Measurements from ENCODE around the gene CCIN. TPM values are rescaled to one million over a fixed set of nuclear protein-coding genes. Genes with fewer than 3 reads are reported as not detected.

Gene CCIN
- total and polyA plus RNA-seq, 2 of the 13 experiments (the other 11 are each of a cell fraction or from before 2014, with no cell fraction given): not detected

DNA sequence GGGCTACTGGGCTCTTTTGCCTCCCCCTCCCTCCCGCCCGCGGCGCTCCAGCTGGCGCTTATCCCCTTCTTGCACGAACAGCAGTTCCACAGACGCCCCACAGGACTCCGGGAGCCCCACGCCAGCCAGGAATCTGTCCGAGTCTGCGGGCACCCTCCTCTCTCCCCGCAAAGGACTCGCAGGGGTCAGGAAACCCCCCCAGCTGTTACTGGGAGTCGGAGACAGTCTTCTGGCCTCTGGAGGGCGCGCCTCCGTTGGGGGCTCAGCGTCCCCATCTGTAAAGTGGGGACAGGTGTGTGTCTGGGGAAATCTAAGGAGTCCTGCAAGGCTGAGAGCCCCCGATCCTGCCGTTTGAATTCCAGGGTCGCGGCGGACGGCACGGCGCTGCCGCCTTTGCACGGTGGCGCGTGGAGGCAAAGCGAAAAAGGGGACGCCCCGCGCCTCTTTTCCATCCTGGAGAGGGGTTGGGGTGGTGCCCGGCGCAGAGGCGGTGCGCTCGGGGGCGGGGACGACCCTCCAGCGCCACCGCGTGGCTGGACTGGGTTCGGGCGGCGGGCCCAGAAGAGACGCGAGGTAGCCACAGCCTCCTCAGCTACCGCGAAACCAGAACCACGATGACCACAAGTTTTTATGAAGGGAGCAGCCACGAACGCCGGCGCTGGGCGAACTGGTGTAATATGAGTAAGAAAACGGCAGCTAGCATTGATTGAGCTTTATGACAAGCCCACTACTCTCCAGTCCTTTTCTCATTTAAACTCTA lies 2.8 kb upstream of the CCIN start (continued):
- TF ChIP-seq, protein P1, sequence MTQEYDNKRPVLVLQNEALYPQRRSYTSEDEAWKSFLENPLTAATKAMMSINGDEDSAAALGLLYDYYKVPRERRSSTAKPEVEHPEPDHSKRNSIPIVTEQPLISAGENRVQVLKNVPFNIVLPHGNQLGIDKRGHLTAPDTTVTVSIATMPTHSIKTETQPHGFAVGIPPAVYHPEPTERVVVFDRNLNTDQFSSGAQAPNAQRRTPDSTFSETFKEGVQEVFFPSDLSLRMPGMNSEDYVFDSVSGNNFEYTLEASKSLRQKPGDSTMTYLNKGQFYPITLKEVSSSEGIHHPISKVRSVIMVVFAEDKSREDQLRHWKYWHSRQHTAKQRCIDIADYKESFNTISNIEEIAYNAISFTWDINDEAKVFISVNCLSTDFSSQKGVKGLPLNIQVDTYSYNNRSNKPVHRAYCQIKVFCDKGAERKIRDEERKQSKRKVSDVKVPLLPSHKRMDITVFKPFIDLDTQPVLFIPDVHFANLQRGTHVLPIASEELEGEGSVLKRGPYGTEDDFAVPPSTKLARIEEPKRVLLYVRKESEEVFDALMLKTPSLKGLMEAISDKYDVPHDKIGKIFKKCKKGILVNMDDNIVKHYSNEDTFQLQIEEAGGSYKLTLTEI (CRISPR knock-in tag; conservative IDR thresholded peaks at IDR 0.05): no peak
- no peak for TF ChIP-seq ZNF234 (CRISPR knock-in tag; conservative IDR thresholded peaks at IDR 0.05)
- 0 out of 2 replicates have a peak, but pooled peaks have one; percentile 35 for TF ChIP-seq HOXA3 (CRISPR knock-in tag; IDR thresholded peaks at IDR 0.05)
- no peak for TF ChIP-seq ZNF136 (CRISPR knock-in tag; IDR thresholded peaks at IDR 0.05; ENCODE audit: low read depth)
- TF ChIP-seq, protein P2, sequence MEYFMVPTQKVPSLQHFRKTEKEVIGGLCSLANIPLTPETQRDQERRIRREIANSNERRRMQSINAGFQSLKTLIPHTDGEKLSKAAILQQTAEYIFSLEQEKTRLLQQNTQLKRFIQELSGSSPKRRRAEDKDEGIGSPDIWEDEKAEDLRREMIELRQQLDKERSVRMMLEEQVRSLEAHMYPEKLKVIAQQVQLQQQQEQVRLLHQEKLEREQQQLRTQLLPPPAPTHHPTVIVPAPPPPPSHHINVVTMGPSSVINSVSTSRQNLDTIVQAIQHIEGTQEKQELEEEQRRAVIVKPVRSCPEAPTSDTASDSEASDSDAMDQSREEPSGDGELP (IDR thresholded peaks at IDR 0.05; ENCODE audit: borderline replicate concordance, low read depth): no peak
- TF ChIP-seq ZNF30 (CRISPR knock-in tag; IDR thresholded peaks at IDR 0.05): no peak
- no peak for TF ChIP-seq ZNF839 (CRISPR knock-in tag; IDR thresholded peaks at IDR 0.05; ENCODE audit: borderline replicate concordance)
- 0 out of 2 replicates have a peak, but pooled peaks have one; percentile 46 for TF ChIP-seq HDAC1 (CRISPR knock-in tag; IDR thresholded peaks at IDR 0.05)
- TF ChIP-seq ARHGAP35 (CRISPR knock-in tag; IDR thresholded peaks at IDR 0.05; ENCODE audit: borderline replicate concordance): no peak
- TF ChIP-seq GATAD1 (CRISPR knock-in tag; IDR thresholded peaks at IDR 0.05): no peak; the same call in 1 of the 2 replicates
- no peak for TF ChIP-seq ZC3H13 (CRISPR knock-in tag; IDR thresholded peaks at IDR 0.05)
- TF ChIP-seq, protein P3, sequence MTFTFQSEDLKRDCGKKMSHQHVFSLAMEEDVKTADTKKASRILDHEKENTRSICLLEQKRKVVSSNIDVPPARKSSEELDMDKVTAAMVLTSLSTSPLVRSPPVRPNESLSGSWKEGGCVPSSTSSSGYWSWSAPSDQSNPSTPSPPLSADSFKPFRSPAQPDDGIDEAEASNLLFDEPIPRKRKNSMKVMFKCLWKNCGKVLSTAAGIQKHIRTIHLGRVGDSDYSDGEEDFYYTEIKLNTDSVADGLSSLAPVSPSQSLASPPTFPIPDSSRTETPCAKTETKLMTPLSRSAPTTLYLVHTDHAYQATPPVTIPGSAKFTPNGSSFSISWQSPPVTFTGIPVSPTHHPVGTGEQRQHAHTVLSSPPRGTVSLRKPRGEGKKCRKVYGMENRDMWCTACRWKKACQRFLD (CRISPR knock-in tag; IDR thresholded peaks at IDR 0.05; ENCODE audit: borderline replicate concordance): no peak
- TF ChIP-seq, protein P4, sequence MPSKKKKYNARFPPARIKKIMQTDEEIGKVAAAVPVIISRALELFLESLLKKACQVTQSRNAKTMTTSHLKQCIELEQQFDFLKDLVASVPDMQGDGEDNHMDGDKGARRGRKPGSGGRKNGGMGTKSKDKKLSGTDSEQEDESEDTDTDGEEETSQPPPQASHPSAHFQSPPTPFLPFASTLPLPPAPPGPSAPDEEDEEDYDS (CRISPR knock-in tag; IDR thresholded peaks at IDR 0.05): no peak
- 0 out of 2 replicates have a peak, but pooled peaks have one; percentile 31 for TF ChIP-seq HIVEP1 (CRISPR knock-in tag; IDR thresholded peaks at IDR 0.05)
- TF ChIP-seq ZNF788 (CRISPR knock-in tag; IDR thresholded peaks at IDR 0.05; ENCODE audit: borderline replicate concordance): no peak; the same call in 1 of the 2 replicates
- TF ChIP-seq, protein P5, sequence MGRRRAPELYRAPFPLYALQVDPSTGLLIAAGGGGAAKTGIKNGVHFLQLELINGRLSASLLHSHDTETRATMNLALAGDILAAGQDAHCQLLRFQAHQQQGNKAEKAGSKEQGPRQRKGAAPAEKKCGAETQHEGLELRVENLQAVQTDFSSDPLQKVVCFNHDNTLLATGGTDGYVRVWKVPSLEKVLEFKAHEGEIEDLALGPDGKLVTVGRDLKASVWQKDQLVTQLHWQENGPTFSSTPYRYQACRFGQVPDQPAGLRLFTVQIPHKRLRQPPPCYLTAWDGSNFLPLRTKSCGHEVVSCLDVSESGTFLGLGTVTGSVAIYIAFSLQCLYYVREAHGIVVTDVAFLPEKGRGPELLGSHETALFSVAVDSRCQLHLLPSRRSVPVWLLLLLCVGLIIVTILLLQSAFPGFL (CRISPR knock-in tag; IDR thresholded peaks at IDR 0.05): no peak
- TF ChIP-seq HNRNPLL (IDR thresholded peaks at IDR 0.05; ENCODE audit: low read depth, low read length, poor library complexity, severe bottlenecking): no peak
- TF ChIP-seq ZNF274 (CRISPR knock-in tag; IDR thresholded peaks at IDR 0.05): 0 out of 2 replicates have a peak, but pooled peaks have one; percentile 30
- TF ChIP-seq KLF12 (CRISPR knock-in tag; IDR thresholded peaks at IDR 0.05; ENCODE audit: borderline replicate concordance): peak; percentile 62; the same call in 1 of the 2 replicates
- peak; percentile 30; the same call in 1 of the 2 replicates for TF ChIP-seq ZNF614 (CRISPR knock-in tag; IDR thresholded peaks at IDR 0.05; ENCODE audit: borderline replicate concordance)
- TF ChIP-seq ZFY (CRISPR knock-in tag; IDR thresholded peaks at IDR 0.05): no peak
- no peak for TF ChIP-seq TGIF2 (CRISPR knock-in tag; IDR thresholded peaks at IDR 0.05)
- no peak; the same call in 1 of the 2 replicates for TF ChIP-seq ZSCAN21 (CRISPR knock-in tag; IDR thresholded peaks at IDR 0.05; ENCODE audit: borderline replicate concordance)

Measured in HepG2 (cell line).